Measurements from ENCODE around the gene PTPN23. TPM values are rescaled to one million over a fixed set of nuclear protein-coding genes. Genes with fewer than 3 reads are reported as not detected.

PTPN23 gene
- total and polyA plus RNA-seq, 2 of the 13 experiments (the other 11 are each of a cell fraction or from before 2014, with no cell fraction given): 2.3 to 3.7 TPM

DNA sequence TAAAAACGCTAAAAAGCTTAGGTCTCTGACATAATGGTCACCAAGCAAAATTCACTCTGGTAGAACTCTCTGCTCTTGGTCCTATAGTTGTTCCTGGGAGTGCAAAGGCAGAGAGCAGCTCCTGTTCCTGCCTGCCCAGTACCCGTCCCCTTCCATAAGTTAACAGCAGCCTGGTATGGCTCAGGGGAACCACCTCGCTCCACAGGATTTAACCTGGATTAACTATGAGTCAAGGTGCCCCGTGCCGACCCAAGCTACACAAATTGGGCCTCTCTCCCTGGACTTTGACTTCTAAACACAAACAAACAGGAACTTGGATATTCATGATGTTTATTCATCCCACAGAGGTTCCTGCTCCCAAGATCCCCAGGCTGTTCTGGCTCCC, 62.8 kb downstream of the PTPN23 start (continued):
- TF ChIP-seq, protein P1, sequence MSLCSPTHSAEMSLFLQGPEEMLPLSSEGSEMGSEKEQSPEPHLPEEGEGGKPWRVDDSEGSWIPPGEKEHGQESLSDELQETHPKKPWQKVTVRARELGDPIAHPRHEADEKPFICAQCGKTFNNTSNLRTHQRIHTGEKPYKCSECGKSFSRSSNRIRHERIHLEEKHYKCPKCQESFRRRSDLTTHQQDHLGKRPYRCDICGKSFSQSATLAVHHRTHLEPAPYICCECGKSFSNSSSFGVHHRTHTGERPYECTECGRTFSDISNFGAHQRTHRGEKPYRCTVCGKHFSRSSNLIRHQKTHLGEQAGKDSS (CRISPR knock-in tag; IDR thresholded peaks at IDR 0.05; ENCODE audit: borderline replicate concordance, low read depth): 0 out of 2 replicates have a peak, but pooled peaks have one; percentile 11
- TF ChIP-seq FOXP1 (IDR thresholded peaks at IDR 0.05): peak; percentile 34; the same call in 1 of the 2 replicates
- TF ChIP-seq FOXP1 (CRISPR knock-in tag; IDR thresholded peaks at IDR 0.05): peak; percentile 99
- 0 out of 2 replicates have a peak, but pooled peaks have one; percentile 5 for TF ChIP-seq ZNF12 (CRISPR knock-in tag; IDR thresholded peaks at IDR 0.05)
- TF ChIP-seq ETV5 (CRISPR knock-in tag; IDR thresholded peaks at IDR 0.05; ENCODE audit: borderline replicate concordance): peak; percentile 58; the same call in 1 of the 2 replicates
- no peak for TF ChIP-seq ZNF724P (CRISPR knock-in tag; IDR thresholded peaks at IDR 0.05; ENCODE audit: borderline replicate concordance)
- no peak for TF ChIP-seq KAT7 (CRISPR knock-in tag; IDR thresholded peaks at IDR 0.05; ENCODE audit: borderline replicate concordance)
- peak; percentile 37 for TF ChIP-seq ZNF781 (CRISPR knock-in tag; IDR thresholded peaks at IDR 0.05; ENCODE audit: borderline replicate concordance, not compliant biosample characterization)
- no peak for TF ChIP-seq ZNF225 (CRISPR knock-in tag; IDR thresholded peaks at IDR 0.05)
- TF ChIP-seq EZH2 (conservative IDR thresholded peaks at IDR 0.05; ENCODE audit: low read depth, low read length): no peak
- no peak for TF ChIP-seq ZNF761 (CRISPR knock-in tag; conservative IDR thresholded peaks at IDR 0.05)
- no peak for TF ChIP-seq ZNF569 (CRISPR knock-in tag; IDR thresholded peaks at IDR 0.05; ENCODE audit: borderline replicate concordance)
- no peak for TF ChIP-seq ZNF296 (CRISPR knock-in tag; conservative IDR thresholded peaks at IDR 0.05)

GRCh38 chr3:47444103-47444502, 63.3 kb downstream of the PTPN23 start:
- H2AFZ ChIP-seq (ENCODE audit: low read length): no peak overlapping the region
- ATAC-seq (peak; percentile 3; the same call in 2 of the 3 replicates), FAIRE-seq (peak; percentile 43), DNase-seq (ENCODE audit: low spot score) (no peak)
- H3K27me3 ChIP-seq (ENCODE audit: control insufficient read depth in 1 of 2, insufficient read depth in 2 of 2, low read length in 2 of 2): no peaks in the 10 kb centered on the region
- peak overlapping the region; percentile 96 for H3K4me2 ChIP-seq (ENCODE audit: low read depth, low read length)
- ChIA-PET CTCF (ENCODE audit: low intra/inter-chr PET ratio, low total read pairs) (interaction anchor here (1.2 kb wide), 1 partner anchor 32 kb away, joined by 4 read pairs; the partner anchor contains the start of gene SCAP), POLR2A (interaction anchor here (0.7 to 5.9 kb wide), 12 partner anchors 13 to 73 kb away, joined by 3 to 34 read pairs (median 5); partner anchors contain the start of genes PTPN23 and SCAP)
- 49% methylated on average over 5 of the region's 5 CpGs for WGBS (ENCODE audit: low lambda C conversion rate)
- H3K4me1 ChIP-seq (ENCODE audit: insufficient read depth, low read length): peaks cover 54% of the 10 kb centered on the region
- H3K9me3 ChIP-seq (ENCODE audit: low read length): no peaks in the 10 kb centered on the region
- H4K20me1 ChIP-seq (ENCODE audit: insufficient read depth, low read length): no peaks in the 10 kb centered on the region
- peaks cover 53% of the 10 kb centered on the region for H3K79me2 ChIP-seq (ENCODE audit: insufficient read depth, low read length)
- peak overlapping the region; percentile 88 for H3K27ac ChIP-seq (ENCODE audit: extremely low read length, insufficient read depth, low read length)
- H3K4me3 ChIP-seq (replicated peaks in 1 of 3; ENCODE audit: insufficient read depth in 1 of 3, low read depth in 2 of 3, low read length in 3 of 3): peak overlapping the region; percentile 6 to 69 (median 13); a peak in 2 of 6 replicates
- TSS peak; percentile 52 for BruUV-seq (replicated peaks)
- H3K36me3 ChIP-seq (replicated peaks in 1 of 2; ENCODE audit: control insufficient read depth in 1 of 2, insufficient read depth in 2 of 2, low read length in 2 of 2): peaks cover 0 to 10% of the 10 kb centered on the region in 2 experiments; a peak in 4 of 5 replicates
- H3K9ac ChIP-seq (ENCODE audit: insufficient read depth, low read depth, low read length): peak overlapping the region; percentile 66; the same call in 1 of the 2 replicates
- intact Hi-C loops (cut with micrococcal nuclease; ENCODE audit: unreplicated experiment) (no loop called here), in situ Hi-C loops (cut with HindIII; ENCODE audit: extremely low pct_ligation_motif_present, low pct_unique_long_range_greater_than_20kb) (no loop called here)
- no peak for TF ChIP-seq KDM3A (CRISPR knock-in tag; IDR thresholded peaks at IDR 0.05; ENCODE audit: low read depth)
- TF ChIP-seq ZNF124 (CRISPR knock-in tag; IDR thresholded peaks at IDR 0.05): no peak
- no peak for TF ChIP-seq DBP (CRISPR knock-in tag; IDR thresholded peaks at IDR 0.05; ENCODE audit: not compliant biosample characterization)
- TF ChIP-seq GLI4 (CRISPR knock-in tag; IDR thresholded peaks at IDR 0.05; ENCODE audit: borderline replicate concordance): no peak
- TF ChIP-seq CENPT (CRISPR knock-in tag; IDR thresholded peaks at IDR 0.05; ENCODE audit: low read depth): no peak

Measured in HepG2 (cell line).